A673 (cell line): ENCODE results near the gene HACE1. TPM values are rescaled to one million over a fixed set of nuclear protein-coding genes. Genes with fewer than 3 reads are reported as not detected.
A peak's percentile ranks its signal among the peaks of the same experiment; 100 is the strongest.

ENCODE experiments used
- BruUV-seq: library from RNA; stranded (reverse); fragments of 400-500 nt; replicated peaks from 2 replicates; lab custom pipeline; 2021; lab: Mats Ljungman, UMichigan
- CTCF ChIA-PET: fragments of 300-600 bp; sonication (Branson Sonifier 250); formaldehyde crosslinking; loops from one replicate; lab custom pipeline; 2022; ENCODE audit warnings: antibody characterized with exemption; lab: Charles Lee
- POLR2A ChIA-PET: fragments of 300-600 bp; sonication (Branson Sonifier 250); formaldehyde crosslinking; loops from one replicate; lab custom pipeline; 2022; ENCODE audit warnings: antibody characterized with exemption; ENCODE audit not compliant: low non-redundant PET; lab: Charles Lee
- DNase-seq: peaks from one replicate; pipeline ENCODE4 v3.0.0-alpha.2; 2015; ENCODE audit warnings: low spot score
- H3K27ac ChIP-seq: fragments of 200-600 bp; sonication (generic); 2 replicates; pipeline ENCODE4 v1.5.1; 2016; ENCODE audit warnings: mixed run types, low read depth, mild to moderate bottlenecking, mixed read lengths, antibody characterized with exemption, low read length; ENCODE audit not compliant: poor library complexity, severe bottlenecking
- H3K27me3 ChIP-seq: fragments of 200-600 bp; sonication (generic); replicated peaks from 2 replicates; pipeline ENCODE4 v1.6.1; 2017; ENCODE audit warnings: mixed run types, low read depth, mild to moderate bottlenecking, mixed read lengths, antibody characterized with exemption, low read length; ENCODE audit not compliant: insufficient read depth, poor library complexity
- H3K36me3 ChIP-seq: fragments of 200-600 bp; sonication (generic); 2 replicates; pipeline ENCODE4 v1.6.1; 2016; ENCODE audit warnings: mixed run types, mild to moderate bottlenecking, mixed read lengths, antibody characterized with exemption, low read length; ENCODE audit not compliant: insufficient read depth, poor library complexity, severe bottlenecking
- H3K4me1 ChIP-seq: fragments of 200-600 bp; sonication (generic); 2 replicates; pipeline ENCODE4 v1.6.1; 2017; ENCODE audit warnings: mixed run types, mild to moderate bottlenecking, mixed read lengths, antibody characterized with exemption, low read length; ENCODE audit not compliant: insufficient read depth, poor library complexity, severe bottlenecking
- H3K4me3 ChIP-seq: fragments of 200-600 bp; sonication (generic); 2 replicates; pipeline ENCODE4 v1.5.1; 2016; ENCODE audit warnings: low read depth, mixed run types, mild to moderate bottlenecking, mixed read lengths, low read length; ENCODE audit not compliant: poor library complexity, severe bottlenecking
- H3K9me3 ChIP-seq: fragments of 200-600 bp; sonication (generic); 2 replicates; pipeline ENCODE4 v1.6.1; 2016; ENCODE audit warnings: mixed run types, low read depth, mild to moderate bottlenecking, mixed read lengths, antibody characterized with exemption, low read length; ENCODE audit not compliant: poor library complexity, severe bottlenecking
- CTCF ChIP-seq: fragments of 300-800, 200-600 bp; sonication (generic); conservative IDR thresholded peaks from 2 replicates; pipeline ENCODE4 v1.5.1; 2017; ENCODE audit warnings: low read depth, mild to moderate bottlenecking, antibody characterized with exemption, low read length, moderate library complexity, mixed read lengths
- EZH2 ChIP-seq: fragments of 200-600 bp; sonication (generic); IDR thresholded peaks from 2 replicates; pipeline ENCODE4 v1.6.1; 2017; ENCODE audit warnings: borderline replicate concordance, low read depth, mild to moderate bottlenecking, mixed read lengths, antibody characterized with exemption, low read length; ENCODE audit not compliant: poor library complexity, severe bottlenecking
- intact Hi-C: fragments of 100-400 bp; cut with micrococcal nuclease; formaldehyde crosslinking; loops from one replicate; pipeline ENCODE4 v1.10.0; 2022; ENCODE audit not compliant: unreplicated experiment
- total RNA-seq: library from RNA; stranded (reverse); gene quantifications from 2 replicates; pipeline ENCODE4 v1.2.3, GENCODE V29; 2021

The HACE1 gene
- total RNA-seq, 1 experiment from 2014 or later: 16.3 TPM

DNA sequence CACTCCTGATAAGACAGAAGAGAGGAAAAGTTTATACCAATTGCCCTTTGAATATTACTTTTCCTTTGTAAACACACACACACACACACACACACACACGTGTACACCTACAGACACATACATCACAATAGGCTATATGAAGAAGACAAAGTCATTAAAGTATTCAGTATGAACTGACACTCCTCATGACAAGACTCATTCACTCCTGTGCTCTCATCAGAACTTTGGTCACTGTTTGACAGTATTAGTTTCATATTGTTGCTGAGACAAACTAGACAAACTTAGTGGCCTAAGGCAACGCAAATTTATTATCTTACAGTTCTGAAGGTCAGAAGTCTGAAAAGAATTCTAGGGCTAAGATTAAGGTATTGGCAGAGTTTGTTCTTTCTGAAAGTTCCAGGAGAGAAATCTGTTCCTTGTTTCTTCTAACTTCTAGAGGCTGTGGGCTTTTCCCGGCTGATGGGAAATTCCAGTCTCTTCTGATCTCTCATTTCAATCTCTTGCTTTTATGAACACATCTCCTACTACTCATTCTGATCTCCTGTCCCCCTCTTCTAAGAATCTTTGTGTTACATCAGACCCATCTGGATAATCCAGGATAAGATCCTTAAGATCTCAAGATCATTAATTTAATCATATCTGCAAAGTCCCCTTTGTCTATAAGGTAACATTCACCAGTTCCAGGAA lies 171.3 kb downstream of the HACE1 start:
- Histone ChIP-seq H3K27ac (peak overlapping the region; percentile 14), H3K9me3 (peaks cover 4% of the 10 kb centered on the region), H3K36me3 (no peaks in the 10 kb centered on the region), H3K4me3 (no peak overlapping the region), H3K4me1 (peaks cover 18% of the 10 kb centered on the region), H3K27me3 (no peaks in the 10 kb centered on the region)
- POLR2A ChIA-PET: no interaction called here
- DNase-seq: no peak
- CTCF ChIA-PET: no interaction called here
- intact Hi-C loops: no loop called here
- no peak for TF ChIP-seq EZH2
- no peak for TF ChIP-seq CTCF
- no TSS peak for BruUV-seq

DNA sequence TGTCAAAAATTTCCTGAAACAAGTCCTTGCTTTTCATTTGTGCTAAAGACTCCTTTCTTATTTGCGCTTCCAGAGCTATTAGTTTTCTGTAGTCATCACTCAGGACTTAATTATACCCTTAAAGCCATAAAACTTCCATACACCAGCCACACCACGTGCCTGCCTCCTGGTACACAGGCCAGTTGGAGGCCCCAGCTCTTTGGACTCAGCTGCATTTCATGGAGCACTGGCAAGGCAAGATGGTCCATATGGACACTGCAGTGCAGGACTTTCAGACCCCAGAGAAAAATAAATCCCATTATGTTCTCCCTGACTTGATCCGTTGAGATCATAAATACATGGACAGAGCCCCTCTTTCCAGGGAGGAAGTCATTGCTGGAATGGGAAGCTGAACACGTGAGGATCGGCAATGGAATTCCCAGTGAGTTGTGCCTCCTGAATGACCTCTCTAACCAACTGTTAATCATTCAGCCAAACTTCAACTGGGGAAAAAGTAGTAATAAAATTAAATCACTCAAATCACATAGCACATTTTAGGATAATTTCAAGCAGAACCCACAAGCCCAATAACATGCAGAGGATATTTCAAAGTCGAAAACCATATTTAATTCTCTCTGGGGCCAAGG lies 173.1 kb downstream of the HACE1 start:
- DNase-seq: no peak

DNA sequence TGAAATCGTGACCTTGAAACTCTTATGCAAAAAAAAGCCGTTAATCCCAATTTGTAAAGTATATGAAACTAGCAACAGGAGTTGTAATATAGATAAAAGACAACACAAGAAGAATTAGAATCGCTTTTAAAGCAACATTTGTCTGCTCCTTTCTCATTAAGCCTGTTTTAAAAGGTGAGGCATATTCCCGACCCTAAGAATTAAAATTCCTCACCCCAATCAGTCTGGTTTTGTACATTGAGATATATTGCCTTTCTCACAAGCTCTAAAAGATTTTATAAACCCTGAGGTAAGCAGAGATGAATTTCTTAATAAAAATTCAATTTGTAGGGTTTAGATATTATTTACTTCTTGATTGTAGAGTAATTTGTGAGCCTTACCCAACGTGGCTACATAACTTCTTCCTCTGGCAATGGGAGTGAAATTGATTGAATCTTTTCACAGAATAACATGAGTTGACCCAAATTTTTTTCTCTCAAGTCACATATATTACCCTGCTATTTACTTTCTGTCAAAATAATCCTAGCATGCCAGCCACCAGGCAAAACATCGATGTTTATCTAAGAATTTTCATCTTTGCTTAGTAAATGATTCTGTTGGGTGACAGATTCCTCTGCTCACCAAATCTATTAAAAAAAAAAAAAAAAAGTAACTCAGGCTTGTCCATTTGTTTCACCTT lies 173.7 kb downstream of the HACE1 start:
- H3K9me3 ChIP-seq: peaks cover 4% of the 10 kb centered on the region
- BruUV-seq: no TSS peak
- H3K36me3 ChIP-seq: no peaks in the 10 kb centered on the region
- H3K27ac ChIP-seq: no peak overlapping the region
- peaks cover 18% of the 10 kb centered on the region for H3K4me1 ChIP-seq
- no peak for DNase-seq
- CTCF ChIA-PET: no interaction called here
- H3K27me3 ChIP-seq: no peaks in the 10 kb centered on the region
- POLR2A ChIA-PET: interaction anchor here (0.6 kb wide), 1 partner anchor 18 kb away, joined by 8 read pairs; no protein-coding TSS in a partner anchor
- TF ChIP-seq CTCF: no peak
- no peak overlapping the region for H3K4me3 ChIP-seq
- intact Hi-C loops: no loop called here

More for the DNA sequence above, 173.1 kb downstream of the HACE1 start:
- ChIA-PET POLR2A (interaction anchor here (0.6 kb wide), 1 partner anchor 17 kb away, joined by 8 read pairs; no protein-coding TSS in a partner anchor), CTCF (no interaction called here)
- Histone ChIP-seq H3K36me3 (no peaks in the 10 kb centered on the region), H3K27ac (no peak overlapping the region), H3K9me3 (peaks cover 4% of the 10 kb centered on the region), H3K27me3 (no peaks in the 10 kb centered on the region), H3K4me3 (no peak overlapping the region), H3K4me1 (peaks cover 18% of the 10 kb centered on the region)
- intact Hi-C loops: no loop called here
- TF ChIP-seq EZH2: no peak
- no peak for TF ChIP-seq CTCF
- BruUV-seq: no TSS peak
